Parathyroid adenoma (tissue), 2 donors: ENCODE data around the gene UCK1.

ENCODE experiments used
- H2AFZ ChIP-seq: fragments of 300-600 bp; sonication (generic); one replicate; pipeline ENCODE4 v1.7.0; 2017; ENCODE audit warnings: antibody characterized with exemption, mild to moderate bottlenecking
- H3K27ac ChIP-seq: fragments of 300-600 bp; sonication (generic); one replicate; pipeline ENCODE4 v1.7.0; 2017
- H3K27me3 ChIP-seq: fragments of 300-600 bp; sonication (generic); one replicate; pipeline ENCODE4 v1.7.0; 2017; ENCODE audit warnings: low read length; ENCODE audit not compliant: control insufficient read depth, insufficient read depth
- H3K36me3 ChIP-seq: fragments of 300-600 bp; sonication (generic); one replicate; pipeline ENCODE4 v1.7.0; 2017; ENCODE audit warnings: low read length; ENCODE audit not compliant: control insufficient read depth, insufficient read depth
- H3K4me1 ChIP-seq: fragments of 300-600 bp; sonication (generic); one replicate; pipeline ENCODE4 v1.7.0; 2017; ENCODE audit warnings: control low read depth
- H3K4me2 ChIP-seq: fragments of 300-600 bp; sonication (generic); one replicate; pipeline ENCODE4 v1.7.0; 2017; ENCODE audit warnings: low read length
- H3K4me3 ChIP-seq: fragments of 300-600 bp; sonication (generic); one replicate; pipeline ENCODE4 v1.7.0; 2017; ENCODE audit warnings: low read depth, low read length
- H3K79me2 ChIP-seq: fragments of 300-600 bp; sonication (generic); one replicate; pipeline ENCODE4 v1.7.0; 2017; ENCODE audit warnings: control low read depth
- H3K9ac ChIP-seq: fragments of 300-600 bp; sonication (generic); one replicate; pipeline ENCODE4 v1.7.0; 2017; ENCODE audit warnings: mild to moderate bottlenecking
- H3K9me3 ChIP-seq: fragments of 300-600 bp; sonication (generic); one replicate; pipeline ENCODE4 v1.7.0; 2017; ENCODE audit warnings: low read length; ENCODE audit not compliant: control insufficient read depth
- TF ChIP-seq, protein P1 (sequence below): fragments of 300-600 bp; sonication (generic); IDR thresholded peaks from one replicate; pipeline ENCODE4 v1.7.0; 2017; ENCODE audit warnings: antibody characterized with exemption, mild to moderate bottlenecking
- donor health status: primary hyperparathyroidism.

The UCK1 gene

GRCh38 chr9:131492070-131492469 is 39.0 kb downstream of the UCK1 start:
- H3K36me3 ChIP-seq = no peaks in the 10 kb centered on the region

GRCh38 chr9:131491001-131491710 is 39.9 kb downstream of the UCK1 start:
- Histone ChIP-seq H3K27ac (no peak overlapping the region), H2AFZ (no peak overlapping the region), H3K9ac (no peak overlapping the region), H3K4me2 (no peak overlapping the region), H3K9me3 (no peaks in the 10 kb centered on the region), H3K79me2 (no peaks in the 10 kb centered on the region), H3K36me3 (no peaks in the 10 kb centered on the region), H3K27me3 (no peaks in the 10 kb centered on the region), H3K4me1 (no peaks in the 10 kb centered on the region), H3K4me3 (no peak overlapping the region)
- TF ChIP-seq, protein P1, sequence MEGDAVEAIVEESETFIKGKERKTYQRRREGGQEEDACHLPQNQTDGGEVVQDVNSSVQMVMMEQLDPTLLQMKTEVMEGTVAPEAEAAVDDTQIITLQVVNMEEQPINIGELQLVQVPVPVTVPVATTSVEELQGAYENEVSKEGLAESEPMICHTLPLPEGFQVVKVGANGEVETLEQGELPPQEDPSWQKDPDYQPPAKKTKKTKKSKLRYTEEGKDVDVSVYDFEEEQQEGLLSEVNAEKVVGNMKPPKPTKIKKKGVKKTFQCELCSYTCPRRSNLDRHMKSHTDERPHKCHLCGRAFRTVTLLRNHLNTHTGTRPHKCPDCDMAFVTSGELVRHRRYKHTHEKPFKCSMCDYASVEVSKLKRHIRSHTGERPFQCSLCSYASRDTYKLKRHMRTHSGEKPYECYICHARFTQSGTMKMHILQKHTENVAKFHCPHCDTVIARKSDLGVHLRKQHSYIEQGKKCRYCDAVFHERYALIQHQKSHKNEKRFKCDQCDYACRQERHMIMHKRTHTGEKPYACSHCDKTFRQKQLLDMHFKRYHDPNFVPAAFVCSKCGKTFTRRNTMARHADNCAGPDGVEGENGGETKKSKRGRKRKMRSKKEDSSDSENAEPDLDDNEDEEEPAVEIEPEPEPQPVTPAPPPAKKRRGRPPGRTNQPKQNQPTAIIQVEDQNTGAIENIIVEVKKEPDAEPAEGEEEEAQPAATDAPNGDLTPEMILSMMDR = no peak

More at GRCh38 chr9:131492070-131492469, 39.0 kb downstream of the UCK1 start:
- no peaks in the 10 kb centered on the region for H3K9me3 ChIP-seq
- H3K27ac ChIP-seq = no peak overlapping the region
- no peak overlapping the region for H3K4me3 ChIP-seq
- no peak overlapping the region for H2AFZ ChIP-seq
- no peak overlapping the region for H3K4me2 ChIP-seq
- H3K9ac ChIP-seq = no peak overlapping the region
- H3K79me2 ChIP-seq = no peaks in the 10 kb centered on the region
- no peaks in the 10 kb centered on the region for H3K27me3 ChIP-seq
- TF ChIP-seq, protein P1 = no peak
- no peaks in the 10 kb centered on the region for H3K4me1 ChIP-seq

DNA sequence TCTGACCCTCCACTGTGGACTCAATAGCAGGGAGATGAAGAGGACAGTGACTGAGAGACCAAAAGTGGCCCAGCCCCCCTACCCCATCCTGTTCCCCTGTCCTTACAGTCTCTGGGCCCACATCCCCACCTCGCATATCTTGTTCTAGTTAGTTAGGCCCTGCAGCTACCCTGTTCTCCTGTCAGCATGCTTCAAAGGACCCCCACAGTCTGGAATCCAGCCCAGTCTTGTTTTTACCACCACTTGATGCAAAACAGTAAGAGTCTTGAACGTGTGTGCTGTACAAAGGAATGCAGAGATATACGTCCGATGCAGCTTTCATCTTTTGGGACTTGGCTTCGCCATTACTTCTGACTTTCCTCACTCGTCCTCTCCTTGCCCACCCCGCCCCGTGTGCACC is 40.5 kb downstream of the UCK1 start:
- H3K9ac ChIP-seq = no peak overlapping the region
- H3K36me3 ChIP-seq = no peaks in the 10 kb centered on the region
- no peak overlapping the region for H3K4me3 ChIP-seq
- H2AFZ ChIP-seq = no peak overlapping the region
- no peaks in the 10 kb centered on the region for H3K9me3 ChIP-seq
- H3K4me2 ChIP-seq = no peak overlapping the region
- no peaks in the 10 kb centered on the region for H3K4me1 ChIP-seq
- no peak overlapping the region for H3K27ac ChIP-seq
- TF ChIP-seq, protein P1 = no peak
- no peaks in the 10 kb centered on the region for H3K27me3 ChIP-seq
- H3K79me2 ChIP-seq = no peaks in the 10 kb centered on the region

DNA sequence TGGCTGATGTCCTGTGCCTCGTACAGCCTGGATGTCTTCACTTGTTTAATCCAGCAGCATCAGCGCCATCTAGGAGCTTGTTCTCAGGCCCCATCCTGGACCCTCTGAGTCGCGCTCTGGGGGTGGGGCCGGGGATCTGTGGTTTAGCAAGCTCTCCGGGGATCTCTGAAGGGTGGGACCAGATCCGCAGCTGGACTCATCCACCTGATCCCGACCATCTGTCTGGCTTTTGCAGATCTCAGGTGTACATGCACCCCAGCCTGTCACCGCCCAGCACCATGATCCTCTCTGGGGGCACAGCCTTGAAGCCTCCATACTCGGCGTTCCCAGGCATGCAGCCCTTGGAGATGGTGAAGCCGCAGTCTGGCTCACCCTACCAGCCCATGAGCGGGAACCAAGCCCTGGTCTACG is 43.4 kb downstream of the UCK1 start:
- no peaks in the 10 kb centered on the region for H3K79me2 ChIP-seq
- no peak overlapping the region for H3K27ac ChIP-seq
- H3K9ac ChIP-seq = no peak overlapping the region
- no peaks in the 10 kb centered on the region for H3K36me3 ChIP-seq
- no peak overlapping the region for H3K4me3 ChIP-seq
- TF ChIP-seq, protein P1 = no peak
- no peaks in the 10 kb centered on the region for H3K9me3 ChIP-seq
- H3K4me2 ChIP-seq = no peak overlapping the region
- H3K4me1 ChIP-seq = no peaks in the 10 kb centered on the region
- no peaks in the 10 kb centered on the region for H3K27me3 ChIP-seq
- no peak overlapping the region for H2AFZ ChIP-seq

DNA sequence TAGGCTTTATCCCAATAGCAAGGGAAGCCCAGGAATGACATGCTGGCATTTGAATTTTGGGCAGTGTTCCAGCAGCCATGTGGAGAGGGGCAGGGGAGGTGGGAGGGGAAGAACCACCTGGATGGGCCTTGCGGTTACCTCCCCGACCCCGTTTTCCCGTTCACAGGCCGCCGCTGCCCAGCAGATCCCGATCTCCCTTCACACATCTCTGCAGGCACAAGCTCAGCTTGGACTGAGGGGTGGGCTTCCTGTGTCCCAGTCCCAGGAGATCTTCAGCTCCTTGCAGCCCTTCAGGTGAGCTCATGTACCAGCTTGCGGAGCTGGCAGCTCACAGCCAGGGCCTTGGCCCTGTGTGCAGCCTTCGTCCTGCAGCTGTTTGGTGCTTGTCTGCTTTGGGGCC is 44.1 kb downstream of the UCK1 start:
- TF ChIP-seq, protein P1 = no peak
- Histone ChIP-seq H3K9ac (no peak overlapping the region), H3K27me3 (no peaks in the 10 kb centered on the region), H3K4me2 (no peak overlapping the region), H3K36me3 (no peaks in the 10 kb centered on the region), H2AFZ (no peak overlapping the region), H3K27ac (no peak overlapping the region), H3K79me2 (no peaks in the 10 kb centered on the region), H3K9me3 (no peaks in the 10 kb centered on the region), H3K4me3 (no peak overlapping the region), H3K4me1 (no peaks in the 10 kb centered on the region)
